Renal pelvis (tissue), 12 donors: ENCODE measurements around the gene DNPEP. TPM values are rescaled to one million over a fixed set of nuclear protein-coding genes. Genes with fewer than 3 reads are reported as not detected.
A peak's percentile ranks its signal among the peaks of the same experiment; 100 is the strongest.

Source experiments
- DNase-seq: peaks from one replicate; pipeline ENCODE4 v3.0.0-alpha.2; 2013
- long read RNA-seq, 16 experiments: transcript quantifications; one replicate each; lab custom pipeline, GENCODE V29; 2026
- polyA plus RNA-seq, 3 donors: library from polyadenylated mRNA; unstranded; fragments of 120-200 nt; gene quantifications; one replicate each; pipeline ENCODE4 v1.2.1, GENCODE V29; 2013; ENCODE audit not compliant: insufficient read length in 3 of 3

DNPEP gene
- polyA plus RNA-seq: 10 to 100 TPM; 64.4 to 91.2 (median 66.4) TPM
- long read RNA-seq, donor 1, transcript DNPEP-201 (15 exons, 2,425 nt): major isoform, 17 of 26 reads
- long read RNA-seq, donor 1, partial matches to known transcripts: 5 of 26 reads
- long read RNA-seq, donor 1, other reads (novel, unspliced or antisense): 0 of 26 reads
- long read RNA-seq, donor 2, transcript DNPEP-201 (15 exons, 2,425 nt): major isoform, 23 of 38 reads
- long read RNA-seq, donor 2, transcript DNPEP-203 (15 exons, 1,657 nt): minor isoform, 7 of 38 reads
- long read RNA-seq, donor 2, partial matches to known transcripts: 6 of 38 reads
- long read RNA-seq, donor 2, other reads (novel, unspliced or antisense): 0 of 38 reads
- long read RNA-seq, donor 3, transcript DNPEP-201 (15 exons, 2,425 nt): major isoform, 16 of 27 reads
- long read RNA-seq, donor 3, partial matches to known transcripts: 8 of 27 reads
- long read RNA-seq, donor 3, other reads (novel, unspliced or antisense): 0 of 27 reads
- long read RNA-seq, donor 4, transcript DNPEP-201 (15 exons, 2,425 nt): major isoform, 24 of 33 reads
- long read RNA-seq, donor 4, partial matches to known transcripts: 7 of 33 reads
- long read RNA-seq, donor 4, other reads (novel, unspliced or antisense): 0 of 33 reads
- long read RNA-seq, donor 5, transcript DNPEP-201 (15 exons, 2,425 nt): major isoform, 7 of 15 reads
- long read RNA-seq, donor 5, partial matches to known transcripts: 6 of 15 reads
- long read RNA-seq, donor 5, other reads (novel, unspliced or antisense): 0 of 15 reads
- long read RNA-seq, donor 6, transcript DNPEP-201 (15 exons, 2,425 nt): major isoform, 23 of 41 reads
- long read RNA-seq, donor 6, partial matches to known transcripts: 11 of 41 reads
- long read RNA-seq, donor 6, other reads (novel, unspliced or antisense): 0 of 41 reads
- long read RNA-seq, donor 7, transcript DNPEP-201 (15 exons, 2,425 nt): major isoform, 12 of 23 reads
- long read RNA-seq, donor 7, partial matches to known transcripts: 7 of 23 reads
- long read RNA-seq, donor 7, other reads (novel, unspliced or antisense): 0 of 23 reads
- long read RNA-seq, donor 8, transcript DNPEP-201 (15 exons, 2,425 nt): major isoform, 6 of 15 reads
- long read RNA-seq, donor 8, partial matches to known transcripts: 5 of 15 reads
- long read RNA-seq, donor 8, other reads (novel, unspliced or antisense): 0 of 15 reads
- long read RNA-seq, donor 9, transcript DNPEP-201 (15 exons, 2,425 nt): major isoform, 26 of 40 reads
- long read RNA-seq, donor 9, partial matches to known transcripts: 12 of 40 reads
- long read RNA-seq, donor 9, other reads (novel, unspliced or antisense): 0 of 40 reads
- long read RNA-seq, donor 10, transcript DNPEP-201 (15 exons, 2,425 nt): major isoform, 13 of 24 reads
- long read RNA-seq, donor 10, partial matches to known transcripts: 8 of 24 reads
- long read RNA-seq, donor 10, other reads (novel, unspliced or antisense): 0 of 24 reads
- long read RNA-seq, donor 11, transcript DNPEP-201 (15 exons, 2,425 nt): major isoform, 15 of 21 reads
- long read RNA-seq, donor 11, partial matches to known transcripts: 5 of 21 reads
- long read RNA-seq, donor 11, other reads (novel, unspliced or antisense): 0 of 21 reads
- long read RNA-seq, donor 12, transcript DNPEP-201 (15 exons, 2,425 nt): major isoform, 21 of 35 reads
- long read RNA-seq, donor 12, partial matches to known transcripts: 8 of 35 reads
- long read RNA-seq, donor 12, other reads (novel, unspliced or antisense): 0 of 35 reads
- long read RNA-seq, donor 13, transcript DNPEP-201 (15 exons, 2,425 nt): major isoform, 7 of 12 reads
- long read RNA-seq, donor 13, partial matches to known transcripts: 5 of 12 reads
- long read RNA-seq, donor 13, other reads (novel, unspliced or antisense): 0 of 12 reads
- long read RNA-seq, donor 14: 0 reads
- long read RNA-seq, donor 15, transcript DNPEP-201 (15 exons, 2,425 nt): major isoform, 26 of 53 reads
- long read RNA-seq, donor 15, transcript DNPEP-203 (15 exons, 1,657 nt): minor isoform, 6 of 53 reads
- long read RNA-seq, donor 15, partial matches to known transcripts: 19 of 53 reads
- long read RNA-seq, donor 15, other reads (novel, unspliced or antisense): 0 of 53 reads
- long read RNA-seq, donor 16, transcript DNPEP-201 (15 exons, 2,425 nt): major isoform, 14 of 27 reads
- long read RNA-seq, donor 16, partial matches to known transcripts: 7 of 27 reads
- long read RNA-seq, donor 16, other reads (novel, unspliced or antisense): 0 of 27 reads

DNA sequence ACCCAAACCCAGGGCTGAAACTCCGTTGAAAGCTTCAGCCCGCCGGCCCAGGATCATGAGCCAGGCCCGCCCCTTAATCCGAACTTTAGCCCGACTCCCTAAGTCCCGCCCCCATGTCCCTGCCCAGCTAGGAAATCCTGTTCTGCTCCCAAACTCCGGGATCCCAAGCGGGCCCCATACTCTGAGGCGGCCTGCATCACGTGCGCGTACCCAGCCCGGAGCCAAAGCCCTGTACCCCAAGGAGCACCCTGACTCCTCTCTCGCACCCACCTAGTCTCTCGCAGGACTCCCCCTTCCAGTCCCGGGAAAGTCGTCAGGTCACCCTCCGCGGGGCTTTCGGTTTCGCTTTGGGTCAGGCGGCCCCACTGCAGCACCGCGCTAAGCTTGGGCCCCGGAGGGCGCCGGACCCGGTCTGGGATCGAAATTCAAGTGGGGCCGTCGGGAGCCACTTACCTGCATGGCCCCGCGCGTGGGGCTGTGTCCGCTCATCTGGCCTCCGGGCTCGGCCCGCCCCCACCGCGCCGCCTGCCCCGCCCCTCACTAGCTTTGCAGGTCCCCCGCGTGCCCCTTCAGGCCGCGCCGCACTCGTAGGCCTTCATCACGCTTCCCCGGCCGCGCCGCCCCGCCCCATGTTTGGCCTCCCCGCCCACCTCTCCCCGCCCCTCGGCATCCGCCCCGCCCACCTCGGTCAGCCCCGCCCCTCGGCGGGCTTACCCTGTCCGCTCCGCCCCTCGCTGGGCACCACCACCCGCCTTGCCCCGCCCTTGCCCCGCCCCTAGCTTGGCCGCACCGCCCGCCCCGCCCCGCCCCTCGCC lies at the start of gene DNPEP:
Gene DNPEP (minus strand): TSS at position 607 of the 815 bp plus-strand sequence. CDS start 118 bp downstream, at position 489.
- DNase-seq: peak; percentile 86

GRCh38 chr2:219437141-219437540 lies 49.4 kb upstream of the DNPEP start:
- DNase-seq: no peak

GRCh38 chr2:219436491-219436890 lies 48.8 kb upstream of the DNPEP start:
- no peak for DNase-seq

DNA sequence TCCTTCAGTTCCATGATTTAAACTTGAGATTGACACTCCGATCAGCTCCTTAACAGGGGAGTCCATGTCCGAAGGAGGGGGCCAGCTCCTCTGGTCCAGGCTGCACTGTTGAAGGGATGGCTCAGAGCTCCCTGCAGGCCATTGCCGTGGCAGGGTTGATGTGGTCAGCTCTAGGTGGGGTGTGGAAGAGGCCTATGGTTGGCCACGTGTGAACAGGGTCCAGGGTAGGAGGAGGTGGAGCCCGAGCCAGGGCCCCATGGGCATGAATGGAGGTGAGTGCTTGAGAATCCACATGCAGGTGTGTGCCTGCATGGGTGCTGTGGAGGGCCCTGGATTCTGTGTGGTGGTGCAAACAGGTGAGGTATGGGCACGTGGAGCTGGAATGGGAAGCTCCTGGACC lies 48.0 kb upstream of the DNPEP start:
- no peak for DNase-seq

GRCh38 chr2:219434718-219435525 lies 47.2 kb upstream of the DNPEP start, which contains the start of gene SPEG:
TSS of gene SPEG (plus strand) at chr2:219434843. CDS start at chr2:219434978, 135 bp downstream.
- no peak for DNase-seq

DNA sequence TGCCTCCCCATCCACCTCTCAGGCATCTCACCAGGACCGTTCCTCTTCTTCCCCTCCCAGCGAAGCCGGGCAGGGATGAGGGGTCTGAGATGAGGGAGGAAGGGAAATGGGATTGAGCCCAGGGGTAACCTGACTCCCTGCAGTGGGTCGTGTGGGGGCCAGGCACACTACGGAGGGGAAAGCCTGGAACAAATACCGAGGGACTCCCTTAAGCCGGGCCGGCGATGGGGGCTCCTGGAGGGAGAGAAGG lies 46.7 kb upstream of the DNPEP start:
- DNase-seq: no peak

GRCh38 chr2:219433666-219434467 lies 46.2 kb upstream of the DNPEP start:
- no peak for DNase-seq

GRCh38 chr2:219430633-219431615 lies 43.2 kb upstream of the DNPEP start:
- no peak for DNase-seq

DNA sequence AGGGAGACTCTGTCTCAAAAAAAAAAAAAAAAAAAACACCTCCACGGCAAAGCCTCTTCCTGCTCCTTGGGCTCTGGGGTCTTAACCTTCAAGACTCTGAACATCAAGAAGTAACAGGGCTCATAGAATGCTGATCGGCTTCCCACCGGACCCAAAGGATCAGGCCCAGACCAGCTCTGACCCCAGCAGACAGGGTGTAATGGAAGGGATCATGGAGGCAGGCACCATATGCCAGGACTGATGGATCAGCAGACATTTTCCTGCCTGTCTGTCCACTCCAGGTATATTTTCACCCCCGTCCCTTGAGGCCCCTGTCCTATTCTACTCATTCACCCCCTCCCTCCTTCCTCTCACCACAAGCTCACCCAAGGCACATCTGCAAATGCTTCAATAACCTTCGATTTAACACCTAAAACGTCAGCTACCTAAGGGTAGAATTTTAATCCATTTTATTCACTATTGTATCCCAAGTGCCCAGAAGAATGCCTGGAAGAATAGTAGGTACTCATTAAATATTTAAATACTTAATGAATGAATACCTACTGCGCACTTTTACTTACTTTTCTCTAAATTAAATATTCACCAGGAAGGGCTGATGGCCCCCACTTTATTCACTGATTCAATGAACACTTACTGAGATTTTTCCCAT lies 42.4 kb upstream of the DNPEP start:
- no peak for DNase-seq

- DNase-seq: no peak
Observed at GRCh38 chr2:219428469-219428868, 40.8 kb upstream of the DNPEP start.

GRCh38 chr2:219426534-219427136 lies 38.9 kb upstream of the DNPEP start:
- DNase-seq: no peak

GRCh38 chr2:219426068-219426443 lies 38.3 kb upstream of the DNPEP start:
- no peak for DNase-seq

GRCh38 chr2:219425238-219426067 lies 37.7 kb upstream of the DNPEP start:
- no peak for DNase-seq
